ENCODE data around the gene CBX8. TPM values are rescaled to one million over a fixed set of nuclear protein-coding genes. Genes with fewer than 3 reads are reported as not detected.

Gene CBX8
- total and polyA plus RNA-seq, 2 of the 8 experiments (the other 6 are each of a cell fraction or from before 2014, with no cell fraction given) = 0.09 to 2.1 TPM

GRCh38 chr17:79743614-79744013, 53.3 kb downstream of the CBX8 start (continued):
- TF ChIP-seq CHD7 (IDR thresholded peaks at IDR 0.05; ENCODE audit: insufficient replicate concordance, low read length) = no peak
- TF ChIP-seq ATF2 (IDR thresholded peaks at IDR 0.05; ENCODE audit: low read length) = no peak
- no peak for TF ChIP-seq CEBPB (IDR thresholded peaks at IDR 0.05; ENCODE audit: low read depth, low read length)
- no peak for TF ChIP-seq RBBP5 (IDR thresholded peaks at IDR 0.05; ENCODE audit: borderline replicate concordance, low read depth, low read length)
- no peak for TF ChIP-seq E2F6 (IDR thresholded peaks at IDR 0.05)
- TF ChIP-seq TAF1 (IDR thresholded peaks at IDR 0.05; ENCODE audit: low read depth, low read length) = no peak
- no peak for TF ChIP-seq CHD1 (IDR thresholded peaks at IDR 0.05; ENCODE audit: low read depth, low read length)
- TF ChIP-seq NRF1 (IDR thresholded peaks at IDR 0.05; ENCODE audit: low read depth, low read length) = no peak
- TF ChIP-seq SAP30 (IDR thresholded peaks at IDR 0.05; ENCODE audit: insufficient read depth, insufficient replicate concordance, low read length) = no peak

Measured in H1 (cell line).